Measurements from ENCODE around the gene LOXL3.
A peak's percentile ranks its signal among the peaks of the same experiment; 100 is the strongest.

LOXL3 gene

GRCh38 chr2:74528600-74529356, 25.0 kb downstream of the LOXL3 start:
- H3K36me3 ChIP-seq (ENCODE audit: low read length) = peaks cover 11% of the 10 kb centered on the region
- peak overlapping the region; percentile 89 for H3K9ac ChIP-seq (ENCODE audit: low read length)
- H3K27ac ChIP-seq (ENCODE audit: low read depth, low read length) = peak overlapping the region; percentile 67
- no peaks in the 10 kb centered on the region for H3K9me2 ChIP-seq (replicated peaks; ENCODE audit: insufficient read depth, low read length)
- no peaks in the 10 kb centered on the region for H3K27me3 ChIP-seq (ENCODE audit: low read length)
- peak overlapping the region; percentile 81 for H3K4me3 ChIP-seq (ENCODE audit: insufficient read depth, low read length, poor library complexity, severe bottlenecking)
- H3F3A ChIP-seq (ENCODE audit: insufficient read depth) = peaks cover 10% of the 10 kb centered on the region; the same call in 1 of the 2 replicates
- peak overlapping the region; percentile 83 for H3K4me2 ChIP-seq (ENCODE audit: low read depth, low read length, poor library complexity, severe bottlenecking)
- no peak for TF ChIP-seq CTCF (IDR thresholded peaks at IDR 0.05; ENCODE audit: insufficient read depth, low read length, poor library complexity, severe bottlenecking)
- TF ChIP-seq EZH2phosphoT487 (conservative IDR thresholded peaks at IDR 0.05; ENCODE audit: low read length) = no peak
- peak overlapping the region; percentile 38 for H2AFZ ChIP-seq (ENCODE audit: low read depth, low read length, severe bottlenecking)
- no peaks in the 10 kb centered on the region for H4K20me1 ChIP-seq (ENCODE audit: low read depth, low read length)
- H3K79me2 ChIP-seq (ENCODE audit: insufficient read depth, low read length) = peaks cover 23% of the 10 kb centered on the region
- no peaks in the 10 kb centered on the region for H3K9me3 ChIP-seq (ENCODE audit: insufficient read depth, low read length)

GRCh38 chr2:74527741-74528140, 26.0 kb downstream of the LOXL3 start:
- Histone ChIP-seq H3K4me3 (ENCODE audit: insufficient read depth, low read length, poor library complexity, severe bottlenecking) (no peak overlapping the region), H3K36me3 (ENCODE audit: low read length) (peaks cover 11% of the 10 kb centered on the region)

GRCh38 chr2:74526649-74527230, 27.0 kb downstream of the LOXL3 start:
- Histone ChIP-seq H4K20me1 (ENCODE audit: low read depth, low read length) (no peaks in the 10 kb centered on the region), H3K9me3 (ENCODE audit: insufficient read depth, low read length) (no peaks in the 10 kb centered on the region), H3K27ac (ENCODE audit: low read depth, low read length) (no peak overlapping the region), H3K79me2 (ENCODE audit: insufficient read depth, low read length) (peaks cover 23% of the 10 kb centered on the region), H3F3A (ENCODE audit: insufficient read depth) (0 out of 2 replicates have a peak, but pooled peaks cover 6% of the 10 kb centered on the region), H3K36me3 (ENCODE audit: low read length) (peaks cover 11% of the 10 kb centered on the region), H3K4me2 (ENCODE audit: low read depth, low read length, poor library complexity, severe bottlenecking) (no peak overlapping the region), H3K9me2 (replicated peaks; ENCODE audit: insufficient read depth, low read length) (no peaks in the 10 kb centered on the region), H2AFZ (ENCODE audit: low read depth, low read length, severe bottlenecking) (no peak overlapping the region), H3K9ac (ENCODE audit: low read length) (no peak overlapping the region), H3K27me3 (ENCODE audit: low read length) (no peaks in the 10 kb centered on the region), H3K4me3 (ENCODE audit: insufficient read depth, low read length, poor library complexity, severe bottlenecking) (no peak overlapping the region)
- TF ChIP-seq EZH2phosphoT487 (conservative IDR thresholded peaks at IDR 0.05; ENCODE audit: low read length) (no peak), CTCF (IDR thresholded peaks at IDR 0.05; ENCODE audit: insufficient read depth, low read length, poor library complexity, severe bottlenecking) (no peak)

More at GRCh38 chr2:74527741-74528140, 26.0 kb downstream of the LOXL3 start:
- peak overlapping the region; percentile 83 for H3K4me2 ChIP-seq (ENCODE audit: low read depth, low read length, poor library complexity, severe bottlenecking)
- no peak overlapping the region for H3K27ac ChIP-seq (ENCODE audit: low read depth, low read length)
- no peak for TF ChIP-seq EZH2phosphoT487 (conservative IDR thresholded peaks at IDR 0.05; ENCODE audit: low read length)
- no peak for TF ChIP-seq CTCF (IDR thresholded peaks at IDR 0.05; ENCODE audit: insufficient read depth, low read length, poor library complexity, severe bottlenecking)
- H4K20me1 ChIP-seq (ENCODE audit: low read depth, low read length) = no peaks in the 10 kb centered on the region
- H3K9me3 ChIP-seq (ENCODE audit: insufficient read depth, low read length) = no peaks in the 10 kb centered on the region
- H2AFZ ChIP-seq (ENCODE audit: low read depth, low read length, severe bottlenecking) = no peak overlapping the region
- H3K27me3 ChIP-seq (ENCODE audit: low read length) = no peaks in the 10 kb centered on the region
- no peaks in the 10 kb centered on the region for H3K9me2 ChIP-seq (replicated peaks; ENCODE audit: insufficient read depth, low read length)
- H3K9ac ChIP-seq (ENCODE audit: low read length) = peak overlapping the region; percentile 89; the same call in 1 of the 2 replicates
- peaks cover 23% of the 10 kb centered on the region for H3K79me2 ChIP-seq (ENCODE audit: insufficient read depth, low read length)
- peaks cover 10% of the 10 kb centered on the region; the same call in 1 of the 2 replicates for H3F3A ChIP-seq (ENCODE audit: insufficient read depth)
